Measurements from ENCODE around the gene THSD4.

Gene THSD4

GRCh38 chr15:71447328-71448250, 332.3 kb downstream of the THSD4 start:
- in situ Hi-C loops (cut with HindIII; ENCODE audit: low sequenced_read_pairs), result no loop called here
- no peak overlapping the region for H3K4me3 ChIP-seq (ENCODE audit: low read depth, low read length)
- no peak for TF ChIP-seq CTCF (IDR thresholded peaks at IDR 0.05; ENCODE audit: low read depth, low read length)
- peak; percentile 42 for DNase-seq (ENCODE audit: low read depth, low spot score)

DNA sequence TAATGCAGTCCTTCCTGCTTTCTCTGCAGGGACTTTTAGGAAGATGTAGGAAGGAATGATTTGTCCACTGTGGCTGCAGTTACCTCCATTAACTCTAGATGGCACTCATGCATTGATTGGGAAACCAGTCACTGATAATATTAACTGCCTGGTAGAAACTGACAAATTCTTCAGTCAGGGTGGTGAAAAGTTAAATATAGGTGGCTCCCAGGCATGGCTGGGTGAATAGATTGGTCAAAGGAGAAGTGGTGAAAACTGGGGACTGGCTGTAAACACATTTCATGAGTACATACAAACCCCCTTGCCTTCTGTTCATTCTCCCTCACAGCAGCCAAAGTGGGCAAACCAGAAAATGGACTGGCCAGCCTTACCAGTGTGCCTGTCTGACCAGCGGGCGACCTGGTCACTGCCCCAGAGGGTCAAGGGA, 333.4 kb downstream of the THSD4 start:
- DNase-seq (ENCODE audit: low read depth, low spot score), result peak; percentile 74

GRCh38 chr15:71449363-71449762, 334.1 kb downstream of the THSD4 start:
- in situ Hi-C loops (cut with HindIII; ENCODE audit: low sequenced_read_pairs), result no loop called here
- no peak for DNase-seq (ENCODE audit: low read depth, low spot score)
- no peak overlapping the region for H3K4me3 ChIP-seq (ENCODE audit: low read depth, low read length)
- TF ChIP-seq CTCF (IDR thresholded peaks at IDR 0.05; ENCODE audit: low read depth, low read length), result no peak

More for the DNA sequence above, 333.4 kb downstream of the THSD4 start:
- peak; percentile 88 for TF ChIP-seq CTCF (IDR thresholded peaks at IDR 0.05; ENCODE audit: low read depth, low read length)
- no peak overlapping the region for H3K4me3 ChIP-seq (ENCODE audit: low read depth, low read length)
- in situ Hi-C loops (cut with HindIII; ENCODE audit: low sequenced_read_pairs), result no loop called here

DNA sequence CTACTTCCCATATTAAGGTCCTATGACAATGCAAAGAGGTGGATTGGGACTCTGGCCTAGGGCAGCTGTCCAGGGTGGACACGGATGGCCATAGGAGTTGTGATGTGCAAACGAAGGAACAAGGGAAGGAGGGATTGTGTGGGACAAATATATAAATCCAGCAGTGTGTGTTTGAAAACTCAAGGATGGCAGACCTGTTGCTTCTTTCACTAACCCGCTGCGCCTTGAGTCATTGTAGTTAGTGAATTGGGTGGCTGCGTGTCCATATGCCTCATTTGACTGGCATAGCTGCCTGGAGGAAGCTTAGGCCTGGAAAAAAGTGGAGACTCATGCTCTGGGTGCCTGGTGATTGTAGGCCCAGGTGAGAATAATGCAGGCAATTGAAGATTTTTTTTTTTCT, 334.7 kb downstream of the THSD4 start:
- in situ Hi-C loops (cut with HindIII; ENCODE audit: low sequenced_read_pairs), result no loop called here
- no peak overlapping the region for H3K4me3 ChIP-seq (ENCODE audit: low read depth, low read length)
- TF ChIP-seq CTCF (IDR thresholded peaks at IDR 0.05; ENCODE audit: low read depth, low read length), result no peak
- DNase-seq (ENCODE audit: low read depth, low spot score), result no peak

GRCh38 chr15:71451130-71451529, 335.9 kb downstream of the THSD4 start:
- no peak overlapping the region for H3K4me3 ChIP-seq (ENCODE audit: low read depth, low read length)
- no peak for TF ChIP-seq CTCF (IDR thresholded peaks at IDR 0.05; ENCODE audit: low read depth, low read length)
- DNase-seq (ENCODE audit: low read depth, low spot score), result no peak
- in situ Hi-C loops (cut with HindIII; ENCODE audit: low sequenced_read_pairs), result no loop called here

DNA sequence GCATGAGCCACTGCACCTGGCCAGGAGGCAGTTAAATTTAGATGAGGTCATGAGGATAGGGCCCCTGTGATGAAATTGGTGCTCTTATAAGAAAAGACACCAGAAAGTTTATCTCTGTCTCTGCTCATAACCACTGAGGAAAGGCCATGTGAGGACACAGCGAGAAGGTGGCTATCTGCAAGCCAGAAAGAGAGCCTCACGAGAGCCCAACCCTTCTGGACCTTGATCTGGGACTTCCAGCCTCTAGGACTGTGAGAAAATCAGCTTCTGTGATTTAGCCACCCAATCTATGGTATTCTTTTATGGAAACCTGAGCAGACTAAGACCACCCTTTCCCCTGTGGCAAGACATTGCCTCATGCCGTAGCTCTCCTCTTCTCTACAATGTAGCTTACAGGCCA, 337.6 kb downstream of the THSD4 start:
- no peak for DNase-seq (ENCODE audit: low read depth, low spot score)
- TF ChIP-seq CTCF (IDR thresholded peaks at IDR 0.05; ENCODE audit: low read depth, low read length), result no peak
- H3K4me3 ChIP-seq (ENCODE audit: low read depth, low read length), result no peak overlapping the region
- in situ Hi-C loops (cut with HindIII; ENCODE audit: low sequenced_read_pairs), result no loop called here
